ENCODE data around the gene SHLD1.

The SHLD1 gene

DNA sequence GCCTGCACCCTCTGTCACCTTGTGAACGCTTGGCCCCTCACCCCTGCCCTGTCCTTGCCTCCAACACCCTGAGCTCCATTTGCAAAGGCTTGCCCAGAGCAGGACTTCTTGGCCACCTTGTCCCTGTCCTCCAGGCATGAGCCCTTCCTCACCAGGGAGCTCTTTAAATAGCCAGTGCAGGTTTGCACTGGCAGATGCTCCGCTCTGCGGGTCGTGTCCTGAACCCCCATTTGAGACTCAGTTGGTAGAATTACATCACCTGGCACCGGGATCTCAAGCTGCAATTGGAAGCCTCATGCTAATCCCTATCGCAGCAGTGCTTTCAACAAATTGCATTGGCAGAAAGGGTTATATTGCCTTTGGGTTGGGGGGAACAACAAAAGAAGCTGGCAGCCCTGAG is 114.2 kb downstream of the SHLD1 start:
- TF ChIP-seq GATA3 (IDR thresholded peaks at IDR 0.05; ENCODE audit: low read depth, low read length) = no peak
- no peak for TF ChIP-seq GATA2 (IDR thresholded peaks at IDR 0.05; ENCODE audit: low read depth, low read length)

GRCh38 chr20:5864873-5865587 is 114.8 kb downstream of the SHLD1 start:
- no peak for TF ChIP-seq GATA3 (IDR thresholded peaks at IDR 0.05; ENCODE audit: low read depth, low read length)
- TF ChIP-seq GATA2 (IDR thresholded peaks at IDR 0.05; ENCODE audit: low read depth, low read length) = no peak

DNA sequence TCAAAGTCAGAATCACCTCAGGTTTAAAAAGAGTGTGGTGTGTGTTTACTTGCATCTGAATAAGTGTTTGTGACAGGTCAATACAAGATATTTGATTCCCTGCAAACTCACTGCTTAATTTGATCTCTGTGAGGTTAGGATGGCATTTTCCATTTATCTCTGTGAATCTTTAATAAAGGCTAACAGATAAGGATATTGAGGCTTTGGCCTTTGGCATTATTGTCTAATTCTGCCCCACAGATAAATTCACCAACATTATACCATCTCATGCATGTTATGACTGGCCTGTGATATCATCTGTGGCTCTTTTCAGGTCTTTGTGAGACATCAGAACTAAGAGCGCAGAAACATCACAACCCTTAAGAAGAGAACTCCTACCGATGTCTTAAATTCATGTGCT is 115.4 kb downstream of the SHLD1 start:
- TF ChIP-seq GATA3 (IDR thresholded peaks at IDR 0.05; ENCODE audit: low read depth, low read length) (peak; percentile 82), GATA2 (IDR thresholded peaks at IDR 0.05; ENCODE audit: low read depth, low read length) (peak; percentile 49; the same call in 1 of the 2 replicates)

- TF ChIP-seq GATA2 (IDR thresholded peaks at IDR 0.05; ENCODE audit: low read depth, low read length) = no peak
- TF ChIP-seq GATA3 (IDR thresholded peaks at IDR 0.05; ENCODE audit: low read depth, low read length) = no peak
Measured at GRCh38 chr20:5870568-5870981, 120.4 kb downstream of the SHLD1 start.

DNA sequence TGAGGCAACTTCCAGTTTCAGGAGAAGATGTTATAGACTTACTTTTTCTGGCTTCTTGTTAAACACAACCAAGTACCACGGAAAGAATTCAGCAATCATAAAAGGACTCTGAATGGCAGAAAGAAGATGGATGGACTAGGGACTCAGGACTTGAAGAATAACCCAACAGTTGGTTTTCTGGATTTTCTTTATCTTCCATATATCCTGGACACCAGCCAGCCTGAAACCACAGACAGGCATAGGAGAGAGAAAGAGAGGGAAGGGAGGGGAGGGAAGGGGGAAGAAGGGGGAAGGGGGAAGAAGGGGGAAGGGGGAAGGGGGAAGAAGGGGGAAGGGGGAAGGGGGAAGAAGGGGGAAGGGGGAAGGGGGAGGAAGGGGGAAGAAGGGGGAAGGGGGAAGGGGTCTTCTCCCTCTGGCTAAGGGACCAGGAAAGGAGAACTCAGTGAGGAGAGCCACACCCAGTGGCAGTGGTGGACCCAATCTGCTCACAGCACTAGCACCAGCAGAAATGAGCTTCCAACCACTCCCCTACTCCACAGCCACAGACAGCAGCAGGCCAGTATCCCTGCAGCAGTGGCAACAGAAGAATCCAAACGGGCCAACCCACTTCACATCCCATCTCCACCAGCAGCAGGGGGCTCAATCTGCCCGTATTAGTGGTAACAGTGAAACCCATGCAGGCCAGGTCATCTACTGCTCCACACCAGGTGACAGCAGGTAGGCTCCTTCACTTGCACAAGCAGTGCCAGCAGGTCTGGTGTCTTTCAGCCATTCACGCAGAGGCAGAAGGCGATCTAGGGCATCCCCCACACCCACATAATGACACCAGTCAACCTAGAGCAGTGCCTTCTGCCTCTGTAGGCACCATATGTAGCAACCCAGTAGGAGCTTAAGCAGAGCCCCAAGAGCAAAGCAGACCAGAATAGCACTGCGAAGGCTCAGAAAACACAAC is 121.5 kb downstream of the SHLD1 start:
- TF ChIP-seq GATA3 (IDR thresholded peaks at IDR 0.05; ENCODE audit: low read depth, low read length) (no peak), GATA2 (IDR thresholded peaks at IDR 0.05; ENCODE audit: low read depth, low read length) (no peak)

GRCh38 chr20:5877128-5877527 is 126.9 kb downstream of the SHLD1 start:
- TF ChIP-seq GATA3 (IDR thresholded peaks at IDR 0.05; ENCODE audit: low read depth, low read length) (no peak), GATA2 (IDR thresholded peaks at IDR 0.05; ENCODE audit: low read depth, low read length) (no peak)

- TF ChIP-seq GATA3 (IDR thresholded peaks at IDR 0.05; ENCODE audit: low read depth, low read length) = no peak
- TF ChIP-seq GATA2 (IDR thresholded peaks at IDR 0.05; ENCODE audit: low read depth, low read length) = no peak
Measured at GRCh38 chr20:5880326-5880725, 130.1 kb downstream of the SHLD1 start.

- TF ChIP-seq GATA2 (IDR thresholded peaks at IDR 0.05; ENCODE audit: low read depth, low read length) = no peak
- no peak for TF ChIP-seq GATA3 (IDR thresholded peaks at IDR 0.05; ENCODE audit: low read depth, low read length)
Measured at GRCh38 chr20:5881703-5882102, 131.5 kb downstream of the SHLD1 start.

GRCh38 chr20:5882166-5882565 is 132.0 kb downstream of the SHLD1 start:
- TF ChIP-seq GATA2 (IDR thresholded peaks at IDR 0.05; ENCODE audit: low read depth, low read length) (no peak), GATA3 (IDR thresholded peaks at IDR 0.05; ENCODE audit: low read depth, low read length) (no peak)

GRCh38 chr20:5884465-5885335 is 134.5 kb downstream of the SHLD1 start:
- TF ChIP-seq GATA2 (IDR thresholded peaks at IDR 0.05; ENCODE audit: low read depth, low read length) = no peak
- no peak for TF ChIP-seq GATA3 (IDR thresholded peaks at IDR 0.05; ENCODE audit: low read depth, low read length)

DNA sequence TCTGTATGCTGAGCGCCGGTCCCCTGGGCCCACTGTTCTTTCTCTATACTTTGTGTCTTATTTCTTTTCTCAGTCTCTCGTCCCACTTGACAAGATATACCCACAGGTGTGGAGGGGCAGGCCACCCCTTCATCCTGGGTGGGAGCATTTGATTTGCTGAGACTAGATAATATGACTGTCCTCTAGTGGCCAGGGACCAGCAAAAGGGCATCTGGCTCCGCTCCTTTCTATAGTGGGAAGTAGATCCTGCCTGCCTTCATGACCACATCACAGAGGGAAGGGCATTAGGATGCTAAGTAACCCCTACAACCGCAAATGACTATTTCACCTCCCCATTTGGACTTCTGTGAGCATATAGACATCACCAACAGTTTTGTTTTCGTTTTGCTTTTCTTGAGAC is 135.7 kb downstream of the SHLD1 start:
- TF ChIP-seq GATA2 (IDR thresholded peaks at IDR 0.05; ENCODE audit: low read depth, low read length) (no peak), GATA3 (IDR thresholded peaks at IDR 0.05; ENCODE audit: low read depth, low read length) (no peak)

- TF ChIP-seq GATA3 (IDR thresholded peaks at IDR 0.05; ENCODE audit: low read depth, low read length) (no peak), GATA2 (IDR thresholded peaks at IDR 0.05; ENCODE audit: low read depth, low read length) (no peak)
Measured at GRCh38 chr20:5886788-5887187, 136.6 kb downstream of the SHLD1 start.

DNA sequence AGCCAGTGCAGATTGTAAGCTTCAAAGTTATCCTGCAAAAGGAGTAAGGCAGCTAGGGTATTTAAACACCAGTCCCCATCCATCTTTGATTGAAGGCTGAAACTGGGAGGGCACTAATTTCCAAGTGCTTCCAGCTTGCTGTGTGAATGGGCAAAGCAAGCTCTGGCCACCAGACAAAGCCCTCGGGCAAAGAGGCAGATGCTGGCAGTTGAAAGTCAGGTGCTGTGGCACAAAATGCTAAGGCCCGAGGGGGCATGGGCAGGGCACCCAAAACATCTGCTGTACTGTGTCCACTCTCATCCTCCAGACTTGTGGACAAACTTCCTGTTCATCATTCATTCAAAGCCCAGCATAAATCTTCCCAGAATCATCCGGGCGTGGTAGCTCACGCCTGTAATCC is 137.2 kb downstream of the SHLD1 start:
- TF ChIP-seq GATA2 (IDR thresholded peaks at IDR 0.05; ENCODE audit: low read depth, low read length) (no peak), GATA3 (IDR thresholded peaks at IDR 0.05; ENCODE audit: low read depth, low read length) (no peak)

- TF ChIP-seq GATA3 (IDR thresholded peaks at IDR 0.05; ENCODE audit: low read depth, low read length) (no peak), GATA2 (IDR thresholded peaks at IDR 0.05; ENCODE audit: low read depth, low read length) (no peak)
Measured at GRCh38 chr20:5888041-5888440, 137.8 kb downstream of the SHLD1 start.
